Cardiac muscle cell (in vitro differentiated cells and primary cell): Measurements from ENCODE around the gene FAM43A. TPM values are rescaled to one million over a fixed set of nuclear protein-coding genes. Genes with fewer than 3 reads are reported as not detected.

ENCODE experiments used
- DNase-seq, 2 donors: peaks; one replicate each; pipeline versions ENCODE4 v3.0.0 to v3.0.0-alpha.2; 2010 to 2017; ENCODE audit warnings: low read depth in 1 of 2, low spot score in 1 of 2
- H3K27ac ChIP-seq: fragments of 200-600 bp; sonication (generic); 2 replicates; pipeline ENCODE4 v1.5.1; 2016
- H3K27me3 ChIP-seq: fragments of 200-600 bp; sonication (generic); 2 replicates; pipeline ENCODE4 v1.6.0; 2016; ENCODE audit warnings: control low read depth
- H3K36me3 ChIP-seq: fragments of 200-600 bp; sonication (generic); 2 replicates; pipeline ENCODE4 v1.5.1; 2016; ENCODE audit warnings: control low read depth
- H3K4me1 ChIP-seq: fragments of 200-600 bp; sonication (generic); 2 replicates; pipeline ENCODE4 v1.8.1; 2017; ENCODE audit warnings: low read depth, mild to moderate bottlenecking, mixed run types
- H3K4me3 ChIP-seq: fragments of 200-600 bp; sonication (generic); 2 replicates; pipeline ENCODE4 v1.5.1; 2016; ENCODE audit warnings: mild to moderate bottlenecking
- H3K9me3 ChIP-seq: fragments of 200-600 bp; sonication (generic); 2 replicates; pipeline ENCODE4 v1.5.1; 2017; ENCODE audit warnings: low read depth, mild to moderate bottlenecking, control low read depth
- CTCF ChIP-seq: IDR thresholded peaks from 2 replicates; pipeline ENCODE4 v1.5.1; 2012; ENCODE audit warnings: low read depth, mild to moderate bottlenecking, low read length
- polyA plus RNA-seq: library from polyadenylated mRNA; unstranded; fragments of >200 nt; fragmentation: Nextera tagmentation; extraction: Ambion mirVana; gene quantifications from 2 replicates; pipeline ENCODE4 v1.2.1, GENCODE V29; 2016
- total RNA-seq: library from RNA; depleted of rRNA; stranded (reverse); fragments of >200 nt; gene quantifications from 2 replicates; pipeline ENCODE4 v1.2.3, GENCODE V29; 2016

FAM43A gene
- total and polyA plus RNA-seq, 2 experiments from 2014 or later: 4.9 to 18.3 TPM

GRCh38 chr3:194713299-194714136 lies 27.8 kb downstream of the FAM43A start:
- no peak for DNase-seq
- TF ChIP-seq CTCF: no peak
- H3K36me3 ChIP-seq: no peaks in the 10 kb centered on the region
- H3K27me3 ChIP-seq: no peaks in the 10 kb centered on the region
- H3K4me1 ChIP-seq: peaks cover 5% of the 10 kb centered on the region
- no peak overlapping the region for H3K27ac ChIP-seq
- no peak overlapping the region for H3K4me3 ChIP-seq
- H3K9me3 ChIP-seq: no peaks in the 10 kb centered on the region

GRCh38 chr3:194714137-194714455 lies 28.4 kb downstream of the FAM43A start:
- no peaks in the 10 kb centered on the region for H3K36me3 ChIP-seq
- no peaks in the 10 kb centered on the region for H3K9me3 ChIP-seq
- H3K4me1 ChIP-seq: peaks cover 5% of the 10 kb centered on the region
- TF ChIP-seq CTCF: no peak
- no peaks in the 10 kb centered on the region for H3K27me3 ChIP-seq
- H3K4me3 ChIP-seq: no peak overlapping the region
- H3K27ac ChIP-seq: no peak overlapping the region
- DNase-seq: no peak

GRCh38 chr3:194714564-194714963 lies 28.9 kb downstream of the FAM43A start:
- Histone ChIP-seq H3K9me3 (no peaks in the 10 kb centered on the region), H3K4me1 (peaks cover 5% of the 10 kb centered on the region), H3K36me3 (no peaks in the 10 kb centered on the region), H3K4me3 (no peak overlapping the region), H3K27ac (no peak overlapping the region), H3K27me3 (no peaks in the 10 kb centered on the region)
- TF ChIP-seq CTCF: no peak
- DNase-seq: no peak

GRCh38 chr3:194715022-194715800 lies 29.5 kb downstream of the FAM43A start:
- H3K27ac ChIP-seq: no peak overlapping the region
- H3K36me3 ChIP-seq: no peaks in the 10 kb centered on the region
- no peak for TF ChIP-seq CTCF
- no peak overlapping the region for H3K4me3 ChIP-seq
- no peaks in the 10 kb centered on the region for H3K9me3 ChIP-seq
- H3K27me3 ChIP-seq: no peaks in the 10 kb centered on the region
- no peak for DNase-seq
- H3K4me1 ChIP-seq: peaks cover 5% of the 10 kb centered on the region

- Histone ChIP-seq H3K27ac (no peak overlapping the region), H3K4me3 (no peak overlapping the region), H3K27me3 (no peaks in the 10 kb centered on the region), H3K9me3 (no peaks in the 10 kb centered on the region), H3K36me3 (no peaks in the 10 kb centered on the region), H3K4me1 (no peaks in the 10 kb centered on the region)
- DNase-seq: no peak
- no peak for TF ChIP-seq CTCF
Measured at GRCh38 chr3:194718079-194718478, 32.4 kb downstream of the FAM43A start.
